IPS DF 6.9 (cell line): ENCODE data around the gene PWP2.
"Not testable (repeated sequence)": the region's sequence is repeated elsewhere in the genome, so short reads cannot be mapped to it uniquely, and the experiment has no call there.

ENCODE experiments used
- DNase-seq: peaks from one replicate; pipeline ENCODE4 v3.0.0-alpha.2; 2013; ENCODE audit warnings: low read depth, low spot score
- H3K27ac ChIP-seq: one replicate; pipeline ENCODE4 v1.5.1; 2013; ENCODE audit warnings: low read length, control low read depth
- H3K27me3 ChIP-seq: 2 replicates; pipeline ENCODE4 v1.6.1; 2013; ENCODE audit warnings: mild to moderate bottlenecking, low read length; ENCODE audit not compliant: control insufficient read depth, insufficient read depth
- H3K36me3 ChIP-seq: 2 replicates; pipeline ENCODE4 v1.6.1; 2013; ENCODE audit warnings: low read length; ENCODE audit not compliant: control insufficient read depth, insufficient read depth
- H3K4me1 ChIP-seq: 2 replicates; pipeline ENCODE4 v1.6.1; 2013; ENCODE audit warnings: low read length; ENCODE audit not compliant: control insufficient read depth, insufficient read depth
- H3K4me3 ChIP-seq: 2 replicates; pipeline ENCODE4 v1.5.1; 2013; ENCODE audit warnings: mild to moderate bottlenecking, low read length
- H3K9me3 ChIP-seq: 2 replicates; pipeline ENCODE4 v1.6.1; 2013; ENCODE audit warnings: low read length, inconsistent platforms; ENCODE audit not compliant: control insufficient read depth, insufficient read depth
- WGBS: extraction: QIAGEN DNeasy Blood & Tissue Kit; methylation state at CpG from one replicate; pipeline ENCODE4 v1.1.7; 2013; ENCODE audit warnings: mixed read lengths, missing lambda C conversion rate; ENCODE audit not compliant: insufficient read length, insufficient coverage; 5-methylcytosine and 5-hydroxymethylcytosine counted together

The PWP2 gene

DNA sequence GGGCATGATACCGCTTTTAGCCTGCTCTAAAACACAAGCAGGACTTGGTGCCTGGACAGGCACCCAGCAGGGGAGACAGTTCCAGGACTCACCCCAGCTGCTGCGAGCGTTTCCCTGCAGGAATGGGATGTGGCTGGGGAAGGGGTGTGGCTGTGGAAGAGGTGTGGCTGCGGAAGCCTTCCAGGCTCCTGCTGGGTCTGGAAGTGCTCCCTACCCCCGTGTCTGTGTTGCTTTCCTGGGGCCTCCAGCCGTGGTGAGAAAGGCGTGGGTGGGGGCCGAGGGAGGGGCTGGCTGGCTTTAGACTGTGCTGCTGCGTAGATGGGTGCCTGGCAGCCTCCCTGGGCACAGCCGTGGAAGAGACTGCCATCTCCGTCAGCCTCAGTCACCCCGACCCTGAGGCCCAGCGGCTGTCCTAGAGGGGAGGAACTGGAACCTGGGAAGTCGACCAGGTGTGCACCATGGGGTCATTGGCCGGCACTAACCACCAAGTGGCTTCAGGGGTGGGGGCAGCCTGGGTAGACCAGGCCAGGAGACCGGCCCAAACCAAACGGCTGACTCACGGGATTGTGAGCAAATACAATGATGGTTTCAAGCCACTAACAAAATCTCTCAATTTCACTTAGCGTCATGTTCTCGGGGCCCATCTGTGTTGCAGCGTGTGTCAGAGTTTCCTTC, 46.2 kb downstream of the PWP2 start:
- H3K4me3 ChIP-seq, H3K27ac ChIP-seq, H3K4me1 ChIP-seq, DNase-seq, H3K9me3 ChIP-seq, H3K36me3 ChIP-seq, H3K27me3 ChIP-seq: not testable (repeated sequence)
- no CpG with 5 or more reads among the region's 21 CpGs for WGBS

DNA sequence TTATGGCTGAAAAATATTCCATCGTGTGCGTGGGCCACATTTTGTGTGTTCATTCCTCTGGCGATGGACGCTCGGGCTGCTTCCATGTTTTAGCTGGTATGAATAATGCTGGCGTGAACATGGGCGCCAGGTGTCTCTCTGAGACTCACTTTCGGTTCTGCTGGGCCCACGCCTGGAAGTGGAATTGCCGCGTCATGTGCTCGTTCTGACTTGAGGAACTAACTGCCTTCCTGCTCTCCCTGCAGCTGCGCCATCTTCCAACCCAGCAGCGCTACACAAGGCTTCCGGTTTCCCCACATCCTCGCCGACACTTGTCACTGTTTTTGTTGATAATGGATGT, 46.7 kb downstream of the PWP2 start:
- not testable (repeated sequence) for H3K4me1 ChIP-seq, DNase-seq, H3K9me3 ChIP-seq, H3K27ac ChIP-seq, H3K27me3 ChIP-seq, H3K4me3 ChIP-seq, H3K36me3 ChIP-seq
- WGBS = no CpG with 5 or more reads among the region's 17 CpGs

DNA sequence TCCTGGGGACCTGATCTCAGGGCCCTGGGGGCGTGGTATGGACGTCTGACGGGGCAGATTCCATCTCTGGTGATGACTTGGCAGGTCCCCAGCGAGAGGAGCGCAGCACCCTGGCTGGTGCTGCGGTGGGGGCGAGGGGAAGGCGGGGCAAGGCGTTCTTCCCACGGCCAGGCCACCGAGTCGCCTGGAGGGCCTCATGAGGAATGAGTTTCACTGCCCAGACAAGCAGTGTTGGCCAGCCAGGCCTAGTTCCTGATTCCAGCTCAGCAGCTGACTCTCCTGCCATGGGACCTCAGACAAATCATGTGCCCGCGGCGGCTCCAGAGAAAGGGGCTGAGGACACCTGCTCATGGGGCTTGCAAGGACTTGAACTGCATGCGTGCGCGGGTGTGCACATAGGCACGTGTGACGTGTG, 47.6 kb downstream of the PWP2 start:
- H3K4me1 ChIP-seq, H3K27ac ChIP-seq, H3K4me3 ChIP-seq, H3K27me3 ChIP-seq, DNase-seq, H3K9me3 ChIP-seq, H3K36me3 ChIP-seq: not testable (repeated sequence)
- no CpG with 5 or more reads among the region's 20 CpGs for WGBS

DNA sequence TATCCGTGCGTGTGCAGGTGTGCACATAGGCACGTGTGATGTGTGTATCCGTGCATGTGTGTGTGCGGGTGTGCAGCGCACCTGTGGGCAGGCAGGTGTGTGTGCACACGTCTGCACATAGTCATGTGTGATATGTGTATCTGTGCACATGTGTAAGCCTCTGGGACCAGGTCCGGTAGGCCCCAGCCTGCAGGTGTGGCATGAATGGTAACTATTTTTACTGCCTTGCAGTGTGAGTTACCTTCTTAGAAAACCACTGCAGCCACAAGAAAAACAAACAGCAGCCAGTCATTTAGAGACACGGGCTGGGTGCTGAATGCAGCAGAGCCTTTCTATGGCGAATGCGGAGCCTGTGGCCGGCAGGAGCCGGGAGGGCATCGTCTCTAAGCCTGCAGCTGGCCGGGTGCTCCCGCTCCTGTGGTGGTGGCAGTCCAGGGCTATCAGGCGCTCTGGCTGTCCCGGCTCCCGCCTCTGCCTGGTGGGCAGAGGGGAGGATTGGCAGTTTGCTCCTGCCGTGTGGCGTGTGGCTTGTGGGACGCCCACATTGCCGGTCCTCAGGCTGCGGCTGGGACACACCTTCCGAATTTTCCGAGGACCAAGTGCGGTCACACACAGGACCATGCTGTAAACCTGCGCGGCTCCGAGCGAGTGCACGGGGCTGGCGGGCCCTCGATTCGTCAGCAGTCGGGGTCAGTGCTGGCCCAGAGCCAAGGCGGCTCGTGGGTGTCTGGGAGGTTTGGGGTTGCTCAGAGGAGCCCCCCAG, 48.2 kb downstream of the PWP2 start:
- H3K27me3 ChIP-seq, H3K4me3 ChIP-seq, DNase-seq, H3K9me3 ChIP-seq, H3K27ac ChIP-seq, H3K36me3 ChIP-seq, H3K4me1 ChIP-seq: not testable (repeated sequence)
- no CpG with 5 or more reads among the region's 38 CpGs for WGBS

DNA sequence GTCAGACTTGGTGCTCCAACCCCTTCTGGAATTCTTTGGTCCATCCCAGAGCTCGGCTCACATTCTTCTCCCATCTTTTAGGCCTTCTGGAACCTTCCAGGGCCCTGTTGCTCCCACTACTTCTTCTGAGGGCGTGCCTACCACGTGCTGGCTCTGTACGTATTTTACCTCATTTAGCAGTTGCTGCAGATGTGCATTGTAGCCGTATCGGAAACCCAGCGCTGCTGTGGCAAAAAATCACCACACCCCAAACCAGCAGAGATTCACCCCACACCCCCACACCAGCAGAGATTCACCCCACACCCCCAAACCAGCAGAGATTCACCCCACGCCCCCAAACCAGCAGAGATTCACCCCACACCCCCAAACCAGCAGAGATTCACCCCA, 48.8 kb downstream of the PWP2 start:
- not testable (repeated sequence) for H3K27ac ChIP-seq, H3K27me3 ChIP-seq, H3K4me1 ChIP-seq, H3K36me3 ChIP-seq, DNase-seq, H3K9me3 ChIP-seq, H3K4me3 ChIP-seq
- WGBS = no CpG with 5 or more reads among the region's 8 CpGs

DNA sequence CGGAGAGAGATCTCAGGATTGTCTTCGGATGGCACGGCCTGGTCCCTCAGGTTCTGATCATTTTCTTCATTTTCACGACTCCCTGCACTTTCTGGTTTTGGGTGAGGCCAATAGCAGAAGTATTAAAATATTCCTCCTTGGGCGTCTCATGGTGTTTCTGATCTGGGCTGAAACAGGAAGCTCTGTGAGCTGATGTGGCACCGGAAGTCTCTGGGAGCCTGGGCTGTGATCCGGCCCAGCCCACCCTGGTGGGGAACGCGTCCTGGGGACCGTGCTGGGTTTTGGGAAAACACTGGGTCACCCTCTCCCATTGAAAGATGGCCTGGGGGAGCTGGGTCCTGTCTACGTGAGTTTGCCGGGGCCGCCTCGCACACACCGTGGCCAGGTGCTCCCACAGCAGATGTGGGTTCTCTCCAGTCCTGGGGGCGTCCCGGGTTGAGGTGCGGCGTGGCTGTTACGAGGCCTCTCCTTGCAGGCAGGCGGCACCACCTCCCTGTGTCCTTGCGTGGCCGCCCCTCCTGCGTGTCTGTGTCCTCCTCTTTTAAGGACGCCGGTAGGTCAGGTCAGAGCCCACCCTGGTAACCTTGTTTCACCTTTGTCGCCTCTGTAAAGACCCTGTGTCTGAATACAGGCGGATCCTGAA, 50.4 kb downstream of the PWP2 start:
- DNase-seq, H3K36me3 ChIP-seq, H3K9me3 ChIP-seq, H3K4me1 ChIP-seq, H3K27ac ChIP-seq, H3K4me3 ChIP-seq, H3K27me3 ChIP-seq: not testable (repeated sequence)
- no CpG with 5 or more reads among the region's 28 CpGs for WGBS

DNA sequence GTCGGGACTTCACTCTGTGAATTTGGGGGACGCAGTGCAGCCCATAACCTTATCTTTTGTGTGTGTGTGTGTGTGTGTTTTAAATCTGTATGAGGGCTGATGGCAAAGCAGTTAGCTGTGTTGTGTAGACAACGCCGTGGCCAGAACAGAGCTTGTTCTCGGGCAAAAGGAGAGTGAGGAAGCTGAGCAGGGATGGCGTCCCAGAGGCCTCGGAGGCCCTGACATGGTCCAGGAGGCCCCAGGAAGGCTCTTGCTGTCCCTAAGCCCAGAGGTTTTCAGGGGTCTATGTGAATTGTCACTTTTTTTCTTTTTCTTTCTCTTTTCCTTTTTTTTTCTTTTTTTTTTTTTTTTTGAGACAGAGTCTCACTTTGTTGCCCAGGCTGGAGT, 50.9 kb downstream of the PWP2 start:
- not testable (repeated sequence) for H3K27ac ChIP-seq, H3K4me1 ChIP-seq, H3K36me3 ChIP-seq, H3K4me3 ChIP-seq, DNase-seq, H3K9me3 ChIP-seq, H3K27me3 ChIP-seq
- WGBS = no CpG with 5 or more reads among the region's 7 CpGs

DNA sequence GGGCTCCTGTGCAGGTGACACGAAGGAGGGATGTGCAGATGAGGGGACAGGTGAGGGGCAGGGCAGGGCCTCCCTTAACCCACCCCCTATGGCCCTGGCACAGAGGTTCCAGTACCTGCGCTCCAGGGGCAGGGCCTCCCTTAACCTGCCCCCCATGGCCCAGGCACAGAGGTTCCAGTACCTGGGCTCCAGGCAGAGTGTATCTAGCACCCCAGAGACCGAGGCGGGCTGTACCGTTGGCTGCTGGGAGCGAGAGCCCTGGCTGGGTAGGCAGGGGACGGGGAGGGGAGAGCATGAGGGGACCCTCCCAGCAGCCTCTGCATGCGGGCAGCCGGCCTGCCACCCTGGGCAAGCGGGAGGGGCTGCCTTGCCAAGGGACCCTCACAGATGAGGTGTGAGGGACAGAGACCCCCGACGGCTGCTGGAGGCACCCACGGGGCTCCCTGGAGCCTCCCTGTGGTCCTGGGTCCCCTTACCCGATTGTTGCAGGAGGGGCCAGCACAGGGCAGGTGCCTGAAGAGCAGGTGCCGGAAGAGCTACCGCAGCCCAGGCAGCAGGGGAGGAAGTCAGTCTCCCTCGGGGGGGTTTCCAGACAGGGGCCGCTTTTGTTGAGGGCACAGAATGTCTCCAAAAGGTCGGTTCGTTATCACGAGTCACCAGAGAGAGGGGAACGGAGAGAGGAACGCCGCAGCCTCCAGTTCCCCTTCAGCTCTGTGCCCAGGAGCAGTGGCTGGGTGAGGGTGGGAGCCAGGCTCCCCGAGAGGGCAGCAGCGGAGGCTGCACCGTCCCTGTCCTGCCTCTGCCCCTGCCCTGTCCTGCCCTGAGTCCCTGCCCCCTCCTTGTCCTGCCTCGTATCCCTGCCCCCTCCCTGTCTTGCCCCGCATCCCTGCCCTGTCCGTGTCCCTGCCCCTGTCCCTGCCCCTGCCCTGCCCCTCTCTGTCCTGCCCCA, 52.4 kb downstream of the PWP2 start:
- H3K36me3 ChIP-seq, DNase-seq, H3K4me1 ChIP-seq, H3K27ac ChIP-seq, H3K27me3 ChIP-seq, H3K4me3 ChIP-seq, H3K9me3 ChIP-seq: not testable (repeated sequence)
- WGBS = no CpG with 5 or more reads among the region's 30 CpGs

DNA sequence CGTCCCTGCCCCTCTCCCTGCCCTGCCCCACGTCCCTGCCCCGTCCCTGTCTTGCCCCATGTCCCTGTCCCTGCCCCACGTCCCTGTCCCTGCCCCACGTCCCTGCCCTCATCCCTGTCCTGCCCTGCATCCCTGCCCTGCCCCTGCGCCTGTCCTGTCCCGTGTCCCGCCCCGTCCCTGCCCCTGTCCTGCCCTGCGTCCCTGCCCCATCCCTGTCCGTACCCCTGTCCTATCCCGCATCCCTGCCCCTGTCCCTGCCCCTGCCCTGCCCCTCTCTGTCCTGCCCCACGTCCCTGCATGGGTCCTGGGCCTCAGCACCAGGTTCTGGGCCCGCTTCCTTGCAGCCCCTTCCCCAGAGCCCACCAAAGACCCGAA, 53.1 kb downstream of the PWP2 start:
- H3K27ac ChIP-seq, H3K36me3 ChIP-seq, H3K4me3 ChIP-seq, H3K9me3 ChIP-seq, DNase-seq, H3K27me3 ChIP-seq, H3K4me1 ChIP-seq: not testable (repeated sequence)
- WGBS = no CpG with 5 or more reads among the region's 15 CpGs

DNA sequence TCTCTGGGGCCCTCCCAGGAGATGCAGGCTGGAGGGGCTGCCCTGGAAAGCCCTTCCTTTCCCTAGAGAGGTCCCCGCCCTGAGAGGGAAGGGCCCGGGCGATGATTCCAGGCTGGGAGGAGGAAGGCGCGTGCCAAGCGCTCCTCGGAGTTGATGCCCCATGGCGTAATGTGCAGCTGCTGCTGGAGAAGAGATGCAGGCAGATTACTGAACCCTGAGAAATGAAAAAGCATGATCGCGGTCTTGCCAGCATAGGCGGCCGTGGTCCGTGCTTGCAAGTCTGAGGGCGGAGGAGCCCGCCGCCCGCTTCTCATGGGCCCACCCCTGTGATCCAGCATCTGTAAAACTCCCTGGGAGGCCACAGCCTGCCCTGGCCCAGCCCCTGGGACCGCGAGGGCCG, 53.6 kb downstream of the PWP2 start:
- WGBS = no CpG with 5 or more reads among the region's 20 CpGs
- H3K36me3 ChIP-seq = not testable (repeated sequence)

More for the DNA sequence above, 53.6 kb downstream of the PWP2 start:
- not testable (repeated sequence) for H3K27me3 ChIP-seq, H3K27ac ChIP-seq, H3K4me3 ChIP-seq, H3K4me1 ChIP-seq, DNase-seq, H3K9me3 ChIP-seq
